PC-3 (cell line): ENCODE measurements around the gene CPE. TPM values are rescaled to one million over a fixed set of nuclear protein-coding genes. Genes with fewer than 3 reads are reported as not detected.

Experiments
- ATAC-seq: fragments of 200-7000 bp; cut with Tn5 transposase; 2 replicates; pipeline ENCODE4 v1.9.1; 2020; ENCODE audit warnings: mild to moderate bottlenecking, moderate library complexity
- BruUV-seq: library from RNA; stranded (reverse); fragments of 400-500 nt; replicated peaks from 2 replicates; lab custom pipeline; 2021; lab: Mats Ljungman, UMichigan
- CTCF ChIA-PET: fragments of 300-600 bp; sonication (Branson Sonifier 250); formaldehyde crosslinking; loops from one replicate; lab custom pipeline; 2022; ENCODE audit warnings: antibody characterized with exemption; lab: Charles Lee
- POLR2A ChIA-PET: fragments of 300-600 bp; sonication (Branson Sonifier 250); formaldehyde crosslinking; loops from one replicate; lab custom pipeline; 2022; ENCODE audit warnings: antibody characterized with exemption; ENCODE audit not compliant: unreplicated experiment; lab: Charles Lee
- DNase-seq: peaks from one replicate; pipeline ENCODE4 v3.0.0-alpha.2; 2015
- H2AFZ ChIP-seq: fragments of 300-600 bp; sonication (generic); 2 replicates; pipeline ENCODE4 v1.6.0; 2016; ENCODE audit warnings: antibody characterized with exemption, low read length
- H3F3A ChIP-seq: fragments of 300-600 bp; sonication (generic); one replicate; pipeline ENCODE4 v1.6.0; 2017; ENCODE audit warnings: antibody characterized with exemption, low read length, control low read depth, mild to moderate bottlenecking; ENCODE audit not compliant: unreplicated experiment
- H3K27ac ChIP-seq: fragments of 300-600 bp; sonication (generic); 2 replicates; pipeline ENCODE4 v1.5.1; 2016; ENCODE audit warnings: mild to moderate bottlenecking, low read length
- H3K27me3 ChIP-seq: fragments of 300-600 bp; sonication (generic); 2 replicates; pipeline ENCODE4 v1.6.1; 2016; ENCODE audit warnings: low read length, mixed read lengths
- H3K36me3 ChIP-seq: fragments of 300-600 bp; sonication (generic); 2 replicates; pipeline ENCODE4 v1.6.1; 2016; ENCODE audit warnings: low read depth, mixed run types, low read length, mixed read lengths
- H3K4me1 ChIP-seq: fragments of 300-600 bp; sonication (generic); 2 replicates; pipeline ENCODE4 v1.5.1; 2016; ENCODE audit warnings: low read length; ENCODE audit not compliant: insufficient read depth
- H3K4me2 ChIP-seq: fragments of 300-600 bp; sonication (generic); 2 replicates; pipeline ENCODE4 v1.6.0; 2016; ENCODE audit warnings: low read length
- H3K4me3 ChIP-seq: fragments of 300-600 bp; sonication (generic); 2 replicates; pipeline ENCODE4 v1.5.1; 2016; ENCODE audit warnings: mild to moderate bottlenecking, low read length, mixed read lengths
- H3K79me2 ChIP-seq: fragments of 300-600 bp; sonication (generic); 2 replicates; pipeline ENCODE4 v1.6.1; 2017; ENCODE audit warnings: low read length, mixed read lengths
- H3K9ac ChIP-seq: fragments of 300-600 bp; sonication (generic); 2 replicates; pipeline ENCODE4 v1.6.0; 2016; ENCODE audit warnings: mild to moderate bottlenecking, low read length
- H3K9me2 ChIP-seq: fragments of 300-600 bp; sonication (generic); replicated peaks from 2 replicates; pipeline ENCODE4 v1.6.1; 2016; ENCODE audit warnings: mixed run types, low read length, mixed read lengths
- H3K9me3 ChIP-seq: fragments of 300-600 bp; sonication (generic); 2 replicates; pipeline ENCODE4 v1.6.1; 2016; ENCODE audit warnings: low read length, mixed read lengths
- H4K20me1 ChIP-seq: fragments of 300-600 bp; sonication (generic); 2 replicates; pipeline ENCODE4 v1.6.1; 2016; ENCODE audit warnings: low read length, mixed read lengths
- CTCF ChIP-seq: fragments of 300-600 bp; sonication (generic); conservative IDR thresholded peaks from 2 replicates; pipeline ENCODE4 v1.5.1; 2017; ENCODE audit warnings: antibody characterized with exemption, low read depth, mild to moderate bottlenecking, low read length
- EZH2 ChIP-seq: fragments of 300-600 bp; sonication (generic); IDR thresholded peaks from one replicate; pipeline ENCODE4 v1.6.1; 2017; ENCODE audit warnings: antibody characterized with exemption, mild to moderate bottlenecking, low read length; ENCODE audit not compliant: unreplicated experiment
- EZH2phosphoT487 ChIP-seq: fragments of 300-600 bp; sonication (generic); IDR thresholded peaks from 2 replicates; pipeline ENCODE4 v1.6.1; 2018; ENCODE audit warnings: mild to moderate bottlenecking, antibody characterized with exemption, low read length, borderline replicate concordance
- intact Hi-C: fragments of 100-400 bp; cut with micrococcal nuclease; formaldehyde crosslinking; loops from 2 replicates; pipeline ENCODE4 v1.9.0; 2023
- total RNA-seq: library from RNA; depleted of rRNA; stranded (reverse); fragments of >200 nt; gene quantifications from 2 replicates; pipeline ENCODE4 v1.2.3, GENCODE V29; 2014

CPE gene
- total RNA-seq, 1 experiment from 2014 or later: 15.5 TPM

GRCh38 chr4:165504184-165504583 is 125.4 kb downstream of the CPE start:
- H3F3A ChIP-seq: no peaks in the 10 kb centered on the region
- ATAC-seq (no peak), DNase-seq (no peak)
- H3K79me2 ChIP-seq: no peaks in the 10 kb centered on the region
- peak overlapping the region; percentile 61; the same call in 1 of the 2 replicates for H3K9ac ChIP-seq
- no peaks in the 10 kb centered on the region for H3K36me3 ChIP-seq
- no peaks in the 10 kb centered on the region for H3K9me2 ChIP-seq
- intact Hi-C loops: no loop called here
- H3K4me1 ChIP-seq: peaks cover 35% of the 10 kb centered on the region
- ChIA-PET CTCF (no interaction called here), POLR2A (interaction anchor here (0.6 kb wide), 1 partner anchor 289 kb away, joined by 4 read pairs; no protein-coding TSS in a partner anchor)
- no TSS peak for BruUV-seq
- no peaks in the 10 kb centered on the region for H3K9me3 ChIP-seq
- TF ChIP-seq EZH2 (no peak), EZH2phosphoT487 (no peak), CTCF (no peak)
- H3K4me2 ChIP-seq: no peak overlapping the region
- H3K27ac ChIP-seq: peak overlapping the region; percentile 93
- no peaks in the 10 kb centered on the region for H4K20me1 ChIP-seq
- no peak overlapping the region for H2AFZ ChIP-seq
- H3K27me3 ChIP-seq: no peaks in the 10 kb centered on the region
- no peak overlapping the region for H3K4me3 ChIP-seq

- 0 out of 2 replicates have a peak overlapping the region, but pooled peaks have one; percentile 2 for H3K9ac ChIP-seq
- no peaks in the 10 kb centered on the region for H3K9me3 ChIP-seq
- no peaks in the 10 kb centered on the region for H3K27me3 ChIP-seq
- no peak overlapping the region for H2AFZ ChIP-seq
- H3K36me3 ChIP-seq: no peaks in the 10 kb centered on the region
- ATAC-seq (peak; percentile 23; the same call in 1 of the 2 replicates), DNase-seq (peak; percentile 61)
- H4K20me1 ChIP-seq: no peaks in the 10 kb centered on the region
- peak overlapping the region; percentile 45 for H3K4me2 ChIP-seq
- H3K79me2 ChIP-seq: no peaks in the 10 kb centered on the region
- H3K27ac ChIP-seq: peak overlapping the region; percentile 54
- ChIA-PET POLR2A (no interaction called here), CTCF (no interaction called here)
- no peak for TF ChIP-seq CTCF
- no peak for TF ChIP-seq EZH2phosphoT487
- TF ChIP-seq EZH2: no peak
- intact Hi-C loops: no loop called here
- H3F3A ChIP-seq: no peaks in the 10 kb centered on the region
- no peak overlapping the region for H3K4me3 ChIP-seq
- peaks cover 35% of the 10 kb centered on the region for H3K4me1 ChIP-seq
- BruUV-seq: no TSS peak
- no peaks in the 10 kb centered on the region for H3K9me2 ChIP-seq
Measured at GRCh38 chr4:165505958-165506837, 127.4 kb downstream of the CPE start.

- Histone ChIP-seq H3K4me2 (no peak overlapping the region), H3K27ac (peak overlapping the region; percentile 54), H3F3A (no peaks in the 10 kb centered on the region), H3K79me2 (no peaks in the 10 kb centered on the region), H3K4me3 (no peak overlapping the region), H3K9me2 (no peaks in the 10 kb centered on the region), H3K4me1 (peaks cover 35% of the 10 kb centered on the region), H3K27me3 (no peaks in the 10 kb centered on the region), H4K20me1 (no peaks in the 10 kb centered on the region), H3K36me3 (no peaks in the 10 kb centered on the region), H3K9ac (no peak overlapping the region), H3K9me3 (no peaks in the 10 kb centered on the region), H2AFZ (no peak overlapping the region)
- BruUV-seq: no TSS peak
- ChIA-PET CTCF (interaction anchor here (0.6 kb wide), 1 partner anchor 163 kb away, joined by 3 read pairs; no protein-coding TSS in a partner anchor), POLR2A (no interaction called here)
- intact Hi-C loops: no loop called here
- ATAC-seq (no peak), DNase-seq (no peak)
- TF ChIP-seq EZH2 (no peak), CTCF (no peak), EZH2phosphoT487 (no peak)
Measured at GRCh38 chr4:165506849-165507248, 128.0 kb downstream of the CPE start.
